Heart right ventricle (tissue), 16 donors: Measurements from ENCODE around the gene STYK1. TPM values are rescaled to one million over a fixed set of nuclear protein-coding genes. Genes with fewer than 3 reads are reported as not detected.
A peak's percentile ranks its signal among the peaks of the same experiment; 100 is the strongest.
"Not testable (repeated sequence)": the region's sequence is repeated elsewhere in the genome, so short reads cannot be mapped to it uniquely, and the experiment has no call there.

ENCODE experiments used
- ATAC-seq, 8 donors: fragments of 200-7000 bp; cut with Tn5 transposase; one replicate each; pipeline ENCODE4 v1.9.1; 2020; ENCODE audit warnings: mild to moderate bottlenecking in 8 of 8, moderate library complexity in 8 of 8, moderate number of reproducible peaks in 1 of 8
- DNase-seq, 2 donors: peaks; one replicate each; pipeline ENCODE4 v3.0.0-alpha.2; 2020
- H3K27ac ChIP-seq, 10 donors: fragments of 200-600 bp; sonication (generic) in 2 of 10; one replicate each; pipeline versions ENCODE4 v1.5.0 to v1.8.0; 2020 to 2022; ENCODE audit warnings: mild to moderate bottlenecking in 3 of 10
- H3K27me3 ChIP-seq, 7 donors: fragments of 200-600 bp; one replicate each; pipeline ENCODE4 v1.8.0; 2021 to 2022; ENCODE audit warnings: mild to moderate bottlenecking in 2 of 7
- H3K36me3 ChIP-seq, 9 donors: fragments of 200-600 bp; sonication (generic) in 1 of 9; one replicate each; pipeline versions ENCODE4 v1.5.0 to v1.8.0; 2020 to 2022; ENCODE audit warnings: mild to moderate bottlenecking in 2 of 9
- H3K4me1 ChIP-seq, 9 donors: fragments of 200-600 bp; sonication (generic) in 1 of 9; one replicate each; pipeline versions ENCODE4 v1.5.0 to v1.8.0; 2020 to 2022; ENCODE audit warnings: mild to moderate bottlenecking in 4 of 9
- H3K4me3 ChIP-seq, 10 donors: fragments of 200-600 bp; sonication (generic) in 2 of 10; one replicate each; pipeline versions ENCODE4 v1.5.0 to v1.8.0; 2020 to 2022; ENCODE audit warnings: mild to moderate bottlenecking in 7 of 10, moderate library complexity in 2 of 10
- H3K9me3 ChIP-seq, 11 donors: fragments of 200-600 bp in 10 of 11; sonication (generic) in 2 of 11; one replicate each; pipeline versions ENCODE4 v1.5.0 to v1.8.0; 2013 to 2022; ENCODE audit warnings: mild to moderate bottlenecking in 2 of 11, control low read depth in 1 of 11, moderate library complexity in 1 of 11
- CTCF ChIP-seq, 9 donors: fragments of 200-600 bp; sonication (generic) in 2 of 9; IDR thresholded peaks; one replicate each; pipeline versions ENCODE4 v1.5.0 to v1.8.0; 2021 to 2022; ENCODE audit warnings: antibody characterized with exemption in 9 of 9, mild to moderate bottlenecking in 5 of 9, moderate library complexity in 1 of 9
- WGBS, 2 donors: extraction: QIAGEN DNeasy Blood & Tissue Kit; methylation state at CpG; one replicate each; pipeline ENCODE4 v1.1.7; 2013; ENCODE audit warnings: inconsistent platforms in 1 of 2; 5-methylcytosine and 5-hydroxymethylcytosine counted together
- intact Hi-C, 10 donors: fragments of 100-400 bp; cut with DNase I; formaldehyde crosslinking; loops; one replicate each; pipeline versions ENCODE4 v1.11.1 to v1.14.2; 2022
- polyA plus RNA-seq, 2 donors: library from polyadenylated mRNA; stranded (reverse); fragments of 200-250 nt; gene quantifications; one replicate each; pipeline ENCODE4 v1.2.3, GENCODE V29; 2013
- total RNA-seq, 10 donors: library from RNA; stranded (reverse); fragmentation: NEBNext Ultra II Directional in 3 of 10; extraction: Animal tissue kit (Norgen Biotek cat#: 25700) in 3 of 10; gene quantifications; one replicate each; pipeline versions ENCODE4 v1.2.1 to v1.2.4, GENCODE V29; 2021 to 2023
- donor health status: Arrhythmogenic right ventricular cardiomyopathy.
- donor health status: ischemic (EF 13 %, LVEDD 7.1; RV severe dilation, severe dysfunction).
- donor health status: healthy with polysubstance abuse.
- donor health status: DM: no; HTN: yes; CAD: no.
- donor health status: DM: no; HTN: no; CAD: no.
- donor health status: ischemic (EF 25% LVEDD 6.9; RV normal size, moderate dysfunction).
- donor health status: ischemic (EF 25% LVEDD 5.7; RV mildly dilated, moderate dysfunction).
- donor health status: healthy.
- donor health status: DM: yes; HTN: yes; CAD: no.
- donor health status: Ischemic cardiomyopathy.
- donor health status: ischemic (EF 35%, LVEDD 5.7; RV mildly dilated, moderate dysfunction).
- donor health status: nonischemic (EF 11% LVEDD 7.7; RV severe dilation, severe dysfunction).
- donor health status: DM: yes; HTN: yes; CAD: no.
- donor health status: PGD.
- donor health status: ischemic (EF 29% LVEDD 5.4; RV normal size, mild dysfunction).
- donor health status: nonischemic (EF 23%, LVEDD 6.1; RV moderate dilation, normal function).

STYK1 gene
- total and polyA plus RNA-seq, 12 donors = 0.01 to 1.2 (median 0.15) TPM; not detected in 8

- intact Hi-C loops = no loop called here
- Histone ChIP-seq H3K4me3 (no peak overlapping the region), H3K4me1 (no peaks in the 10 kb centered on the region), H3K27ac (no peak overlapping the region), H3K36me3 (no peaks in the 10 kb centered on the region), H3K27me3 (no peaks in the 10 kb centered on the region), H3K9me3 (peaks cover 0 to 13% (median 0%) of the 10 kb centered on the region in 11 donors)
- WGBS, 2 donors = 56 to 57% methylated on average over 3 of the region's 3 CpGs
- ATAC-seq (no peak), DNase-seq (no peak)
- no peak for TF ChIP-seq CTCF (IDR thresholded peaks at IDR 0.05)
Measured at GRCh38 chr12:10652192-10652591, 21.7 kb downstream of the STYK1 start.

GRCh38 chr12:10646576-10646975 lies 27.3 kb downstream of the STYK1 start:
- ATAC-seq, H3K27ac ChIP-seq, H3K4me1 ChIP-seq, intact Hi-C loops, H3K4me3 ChIP-seq, H3K36me3 ChIP-seq, DNase-seq, H3K27me3 ChIP-seq: not testable (repeated sequence)
- peaks cover 0 to 30% (median 7%) of the 10 kb centered on the region in 11 donors for H3K9me3 ChIP-seq

- DNase-seq (no peak), ATAC-seq (no peak)
- no peaks in the 10 kb centered on the region for H3K4me1 ChIP-seq
- TF ChIP-seq CTCF (IDR thresholded peaks at IDR 0.05) = no peak
- H3K27ac ChIP-seq = no peak overlapping the region
- 43 to 48% methylated on average over 4 of the region's 4 CpGs for WGBS, 2 donors
- intact Hi-C loops = no loop called here
- peaks cover 0 to 2% (median 0%) of the 10 kb centered on the region in 7 donors for H3K27me3 ChIP-seq
- no peak overlapping the region for H3K4me3 ChIP-seq
- no peaks in the 10 kb centered on the region for H3K36me3 ChIP-seq
- peaks cover 0 to 30% (median 7%) of the 10 kb centered on the region in 11 donors for H3K9me3 ChIP-seq
Measured at GRCh38 chr12:10645910-10646309, 27.9 kb downstream of the STYK1 start.

GRCh38 chr12:10641735-10642500 lies 31.9 kb downstream of the STYK1 start:
- peaks cover 0 to 9% (median 0%) of the 10 kb centered on the region in 7 donors for H3K27me3 ChIP-seq
- WGBS, 2 donors = 55 to 63% methylated on average over 6 of the region's 6 CpGs

More at GRCh38 chr12:10641735-10642500, 31.9 kb downstream of the STYK1 start:
- no peaks in the 10 kb centered on the region for H3K36me3 ChIP-seq
- H3K4me3 ChIP-seq = no peak overlapping the region
- intact Hi-C loops = no loop called here
- H3K9me3 ChIP-seq = peaks cover 0 to 23% (median 7%) of the 10 kb centered on the region in 11 donors
- DNase-seq (no peak), ATAC-seq (peak in 2 of 8 donors; percentile 55 to 70)
- no peak overlapping the region for H3K27ac ChIP-seq
- no peak for TF ChIP-seq CTCF (IDR thresholded peaks at IDR 0.05)
- no peaks in the 10 kb centered on the region for H3K4me1 ChIP-seq
